H9 (cell line): ENCODE measurements around the gene COL18A1. TPM values are rescaled to one million over a fixed set of nuclear protein-coding genes. Genes with fewer than 3 reads are reported as not detected.

Source experiments
- DNase-seq: peaks from one replicate; pipeline ENCODE4 v3.0.0-alpha.2; 2017
- H2AFZ ChIP-seq: one replicate; pipeline ENCODE4 v1.6.1; 2013; ENCODE audit warnings: mild to moderate bottlenecking, low read length, control low read depth, moderate library complexity
- H2AK5ac ChIP-seq: 2 replicates; pipeline ENCODE4 v1.6.1; 2013; ENCODE audit warnings: low read length, control low read depth, mixed read lengths; ENCODE audit not compliant: insufficient read length
- H2BK120ac ChIP-seq: one replicate; pipeline ENCODE4 v1.6.1; 2013; ENCODE audit warnings: low read depth, mild to moderate bottlenecking, low read length, control low read depth, inconsistent platforms; ENCODE audit not compliant: poor library complexity, severe bottlenecking
- H2BK12ac ChIP-seq: 2 replicates; pipeline ENCODE4 v1.6.1; 2013; ENCODE audit warnings: low read length, control low read depth, mixed read lengths, low read depth; ENCODE audit not compliant: insufficient read length
- H2BK15ac ChIP-seq: 2 replicates; pipeline ENCODE4 v1.6.1; 2013; ENCODE audit warnings: low read depth, low read length, control low read depth
- H2BK20ac ChIP-seq: one replicate; pipeline ENCODE4 v1.6.1; 2013; ENCODE audit warnings: low read depth, mild to moderate bottlenecking, low read length, control low read depth, inconsistent platforms; ENCODE audit not compliant: poor library complexity, severe bottlenecking
- H2BK5ac ChIP-seq: 2 replicates; pipeline ENCODE4 v1.6.1; 2013; ENCODE audit warnings: low read length, control low read depth, mixed read lengths; ENCODE audit not compliant: insufficient read length
- H3K14ac ChIP-seq: 2 replicates; pipeline ENCODE4 v1.6.1; 2013; ENCODE audit warnings: low read length, control low read depth; ENCODE audit not compliant: insufficient read depth
- H3K18ac ChIP-seq: 2 replicates; pipeline ENCODE4 v1.6.1; 2013; ENCODE audit warnings: low read depth, mild to moderate bottlenecking, mixed read lengths, low read length, control low read depth; ENCODE audit not compliant: insufficient read length
- H3K23ac ChIP-seq: 2 replicates; pipeline ENCODE4 v1.6.1; 2013; ENCODE audit warnings: low read length, control low read depth, mixed read lengths, low read depth; ENCODE audit not compliant: insufficient read length
- H3K23me2 ChIP-seq: 2 replicates; pipeline ENCODE4 v1.6.1; 2013; ENCODE audit warnings: low read depth, mild to moderate bottlenecking, mixed read lengths, low read length, control low read depth; ENCODE audit not compliant: insufficient read length, poor library complexity, severe bottlenecking
- H3K27ac ChIP-seq: 2 replicates; pipeline ENCODE4 v1.5.1; 2013; ENCODE audit warnings: low read length, control low read depth, mixed read lengths, low read depth; ENCODE audit not compliant: insufficient read length
- H3K27me3 ChIP-seq: 2 replicates; pipeline ENCODE4 v1.6.1; 2013; ENCODE audit warnings: low read length, control low read depth, inconsistent platforms; ENCODE audit not compliant: insufficient read depth
- H3K4ac ChIP-seq: 2 replicates; pipeline ENCODE4 v1.6.1; 2013; ENCODE audit warnings: low read depth, mild to moderate bottlenecking, control low read depth, inconsistent platforms, low read length, moderate library complexity
- H3K4me1 ChIP-seq: 2 replicates; pipeline ENCODE4 v1.6.1; 2013; ENCODE audit warnings: low read length, control low read depth, inconsistent platforms; ENCODE audit not compliant: insufficient read depth
- H3K4me2 ChIP-seq: 2 replicates; pipeline ENCODE4 v1.6.1; 2013; ENCODE audit warnings: low read length, control low read depth, mixed read lengths; ENCODE audit not compliant: insufficient read length, insufficient read depth
- H3K56ac ChIP-seq: 2 replicates; pipeline ENCODE4 v1.6.1; 2013; ENCODE audit warnings: low read depth, mild to moderate bottlenecking, mixed read lengths, low read length, control low read depth; ENCODE audit not compliant: insufficient read length
- H3K79me1 ChIP-seq: 2 replicates; pipeline ENCODE4 v1.6.1; 2013; ENCODE audit warnings: low read depth, mild to moderate bottlenecking, moderate library complexity, low read length, control low read depth, inconsistent platforms; ENCODE audit not compliant: insufficient read depth, poor library complexity, severe bottlenecking
- H3K79me2 ChIP-seq: 2 replicates; pipeline ENCODE4 v1.6.1; 2013; ENCODE audit warnings: low read length, control low read depth, inconsistent platforms; ENCODE audit not compliant: insufficient read depth
- H3K9ac ChIP-seq: 2 replicates; pipeline ENCODE4 v1.6.1; 2013; ENCODE audit warnings: low read length, control low read depth, mixed read lengths; ENCODE audit not compliant: insufficient read length; ENCODE audit errors: extremely low read depth
- H3K9me3 ChIP-seq: one replicate; pipeline ENCODE4 v1.6.1; 2013; ENCODE audit warnings: low read depth, low read length, inconsistent platforms; ENCODE audit not compliant: control insufficient read depth
- H3T11ph ChIP-seq: one replicate; pipeline ENCODE4 v1.6.1; 2013; ENCODE audit warnings: mild to moderate bottlenecking, low read length, control low read depth, inconsistent platforms
- H4K20me1 ChIP-seq: one replicate; pipeline ENCODE4 v1.6.1; 2013; ENCODE audit not compliant: control insufficient read depth, insufficient read length, insufficient read depth
- H4K5ac ChIP-seq: 2 replicates; pipeline ENCODE4 v1.6.1; 2013; ENCODE audit warnings: low read depth, mild to moderate bottlenecking, mixed read lengths, low read length, control low read depth; ENCODE audit not compliant: insufficient read length
- H4K8ac ChIP-seq: replicated peaks from 2 replicates; pipeline ENCODE4 v1.6.1; 2013; ENCODE audit warnings: low read length, control low read depth, mixed read lengths, low read depth; ENCODE audit not compliant: insufficient read length
- H4K91ac ChIP-seq: 2 replicates; pipeline ENCODE4 v1.6.1; 2013; ENCODE audit warnings: low read depth, mild to moderate bottlenecking, moderate library complexity, mixed read lengths, low read length, control low read depth; ENCODE audit not compliant: insufficient read length
- H3K27ac Mint-ChIP-seq, 3 experiments: 2 replicates in 2 of 3; 3 replicates in 1 of 3; pipeline ENCODE4 v1.8.0; 2020 to 2021; ENCODE audit warnings: mixed read lengths in 3 of 3, mild to moderate bottlenecking in 1 of 3, moderate library complexity in 1 of 3
- H3K27me3 Mint-ChIP-seq: 2 replicates; pipeline ENCODE4 v1.8.0; 2021; ENCODE audit warnings: low read depth, mild to moderate bottlenecking, moderate library complexity, mixed read lengths
- H3K36me3 Mint-ChIP-seq, 3 experiments: 2 replicates in 2 of 3; 3 replicates in 1 of 3; pipeline ENCODE4 v1.8.0; 2020 to 2021; ENCODE audit warnings: low read depth in 3 of 3, mixed read lengths in 3 of 3; ENCODE audit not compliant: insufficient read depth in 1 of 3
- H3K4me1 Mint-ChIP-seq, 2 experiments: 2 replicates each; pipeline ENCODE4 v1.8.0; 2020; ENCODE audit warnings: mixed read lengths in 2 of 2
- H3K4me3 Mint-ChIP-seq, 2 experiments: 2 replicates in 1 of 2; 3 replicates in 1 of 2; pipeline ENCODE4 v1.8.0; 2020 to 2021; ENCODE audit warnings: mild to moderate bottlenecking in 2 of 2, mixed read lengths in 2 of 2, moderate library complexity in 1 of 2
- H3K9me3 Mint-ChIP-seq, 2 experiments: 2 replicates in 1 of 2; 3 replicates in 1 of 2; pipeline ENCODE4 v1.8.0; 2020; ENCODE audit warnings: mild to moderate bottlenecking in 2 of 2, mixed read lengths in 2 of 2, moderate library complexity in 1 of 2
- CTCF ChIP-seq: fragments of 200-600 bp; sonication (generic); conservative IDR thresholded peaks from 3 replicates; pipeline ENCODE4 v1.8.0; 2021; ENCODE audit warnings: antibody characterized with exemption, mild to moderate bottlenecking
- WGBS: extraction: QIAGEN DNeasy Blood & Tissue Kit; methylation state at CpG from one replicate; pipeline ENCODE4 v1.1.7; 2013; ENCODE audit warnings: missing lambda C conversion rate, low lambda C conversion rate, mixed read lengths; ENCODE audit not compliant: insufficient read length; ENCODE audit errors: extremely low coverage; 5-methylcytosine and 5-hydroxymethylcytosine counted together
- long read RNA-seq: library from polyadenylated mRNA; unstranded; transcript quantifications from one replicate; pipeline ENCODE4 v2.0.0, GENCODE V29; 2020
- total RNA-seq: library from RNA; stranded (reverse); gene quantifications from 2 replicates; pipeline ENCODE4 v1.2.1, GENCODE V29; 2021

COL18A1 gene
- 232 and 234 TPM in 2 replicates for total RNA-seq
- long read RNA-seq, partial matches to known transcripts, result 88 of 103 reads
- long read RNA-seq, other reads (novel, unspliced or antisense), result 13 of 103 reads

GRCh38 chr21:45404730-45405270, at the start of gene COL18A1:
Gene COL18A1, plus strand, starts transcription at chr21:45405165. Its CDS starts 66 bp downstream, at chr21:45405231.
- DNase-seq, result peak; percentile 84
- H3K79me2 ChIP-seq, result peaks cover 25% of the 10 kb centered on the region; the same call in 1 of the 2 replicates
- peak within 1 kb of the TSS; percentile 68 for H3K18ac ChIP-seq
- peak within 1 kb of the TSS; percentile 51; the same call in 1 of the 2 replicates for H3K4ac ChIP-seq
- no peak within 1 kb of the TSS for H3K9ac ChIP-seq
- no peak within 1 kb of the TSS for H3K23ac ChIP-seq
- peak within 1 kb of the TSS; percentile 78 to 88 for H3K4me3 Mint-ChIP-seq
- H3K9me3 Mint-ChIP-seq, result peaks cover 14 to 16% of the 10 kb centered on the region in 2 experiments
- H3K4me1 Mint-ChIP-seq, result peaks cover 45 to 48% of the 10 kb centered on the region in 2 experiments
- H3T11ph ChIP-seq, result no peak within 1 kb of the TSS
- peaks cover 15% of the 10 kb centered on the region; the same call in 1 of the 2 replicates for H3K4me1 ChIP-seq
- H2BK12ac ChIP-seq, result no peak within 1 kb of the TSS
- H3K36me3 Mint-ChIP-seq, result peaks cover 4 to 26% (median 11%) of the 10 kb centered on the region in 3 experiments
- peaks cover 10% of the 10 kb centered on the region for H3K23me2 ChIP-seq
- H3K14ac ChIP-seq, result peak within 1 kb of the TSS; percentile 63
- H2AFZ ChIP-seq, result no peak within 1 kb of the TSS
- H2BK15ac ChIP-seq, result no peak within 1 kb of the TSS
- no peaks in the 10 kb centered on the region for H3K9me3 ChIP-seq
- H3K27me3 ChIP-seq, result no peaks in the 10 kb centered on the region
- no peak within 1 kb of the TSS for H3K56ac ChIP-seq
- H4K8ac ChIP-seq, result no peak within 1 kb of the TSS
- no CpG with 5 or more reads among the region's 69 CpGs for WGBS
- no peak within 1 kb of the TSS for H4K5ac ChIP-seq
- no peak within 1 kb of the TSS for H2BK5ac ChIP-seq
- H3K27ac ChIP-seq, result no peak within 1 kb of the TSS
- H2BK20ac ChIP-seq, result no peak within 1 kb of the TSS
- H4K91ac ChIP-seq, result no peak within 1 kb of the TSS
- H2BK120ac ChIP-seq, result no peak within 1 kb of the TSS
- no peak within 1 kb of the TSS for H2AK5ac ChIP-seq
- TF ChIP-seq CTCF, result no peak
- peaks cover 24% of the 10 kb centered on the region for H3K27me3 Mint-ChIP-seq
- peak within 1 kb of the TSS; percentile 77 for H3K4me2 ChIP-seq
- H3K27ac Mint-ChIP-seq, result peak within 1 kb of the TSS; percentile 71 to 92 (median 71); a peak in 6 of 7 replicates
- H3K79me1 ChIP-seq, result no peaks in the 10 kb centered on the region
- peaks cover 2% of the 10 kb centered on the region for H4K20me1 ChIP-seq
